Effector memory CD4-positive, alpha-beta T cell (primary cell): Measurements from ENCODE around the gene RMND5A.
A peak's percentile ranks its signal among the peaks of the same experiment; 100 is the strongest.
"Not testable (repeated sequence)": the region's sequence is repeated elsewhere in the genome, so short reads cannot be mapped to it uniquely, and the experiment has no call there.

ENCODE experiments used
- DNase-seq, 3 donors: peaks; one replicate each; pipeline ENCODE4 v3.0.0-alpha.2; 2020
- H3K27ac ChIP-seq: 2 replicates; pipeline ENCODE4 v1.7.0; 2013; ENCODE audit warnings: mild to moderate bottlenecking, low read length, moderate library complexity; ENCODE audit not compliant: insufficient read depth, poor library complexity, severe bottlenecking
- H3K27me3 ChIP-seq: replicated peaks from 2 replicates; pipeline ENCODE4 v1.7.0; 2013; ENCODE audit warnings: mild to moderate bottlenecking, low read length; ENCODE audit not compliant: insufficient read depth, control insufficient read depth, poor library complexity, severe bottlenecking
- H3K36me3 ChIP-seq: 2 replicates; pipeline ENCODE4 v1.7.0; 2013; ENCODE audit warnings: mild to moderate bottlenecking, low read length, moderate library complexity; ENCODE audit not compliant: control insufficient read depth, insufficient read depth
- H3K4me1 ChIP-seq: 2 replicates; pipeline ENCODE4 v1.7.0; 2013; ENCODE audit warnings: low read length, mild to moderate bottlenecking; ENCODE audit not compliant: control insufficient read depth, insufficient read depth, poor library complexity, severe bottlenecking
- H3K4me3 ChIP-seq: 2 replicates; pipeline ENCODE4 v1.7.0; 2013; ENCODE audit warnings: low read length, low read depth, mild to moderate bottlenecking; ENCODE audit not compliant: insufficient read depth, poor library complexity, severe bottlenecking
- H3K9me3 ChIP-seq: 2 replicates; pipeline ENCODE4 v1.7.0; 2013; ENCODE audit warnings: mild to moderate bottlenecking, low read length, moderate library complexity; ENCODE audit not compliant: control insufficient read depth

RMND5A gene

DNA sequence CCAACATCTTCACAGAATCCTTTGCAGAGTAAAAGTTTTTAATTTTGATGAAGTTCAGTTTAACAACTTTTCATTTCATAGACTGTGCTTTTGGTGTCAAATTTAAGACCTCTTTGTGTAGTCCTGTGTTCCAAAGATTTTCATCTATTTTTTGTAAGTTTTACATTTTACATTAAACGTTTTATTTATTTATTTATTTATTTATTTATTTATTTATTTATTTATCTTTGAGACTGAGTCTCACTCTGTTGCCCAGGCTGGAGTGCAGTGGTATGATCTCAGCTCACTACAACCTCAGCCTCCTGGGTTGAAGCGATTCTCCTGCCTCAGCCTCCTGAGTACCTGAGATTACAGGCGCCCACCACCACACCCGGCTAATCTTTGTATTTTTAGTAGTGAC, 12.0 kb upstream of the RMND5A start:
- H3K4me3 ChIP-seq, H3K9me3 ChIP-seq, DNase-seq, H3K27ac ChIP-seq, H3K4me1 ChIP-seq, H3K27me3 ChIP-seq, H3K36me3 ChIP-seq: not testable (repeated sequence)

DNA sequence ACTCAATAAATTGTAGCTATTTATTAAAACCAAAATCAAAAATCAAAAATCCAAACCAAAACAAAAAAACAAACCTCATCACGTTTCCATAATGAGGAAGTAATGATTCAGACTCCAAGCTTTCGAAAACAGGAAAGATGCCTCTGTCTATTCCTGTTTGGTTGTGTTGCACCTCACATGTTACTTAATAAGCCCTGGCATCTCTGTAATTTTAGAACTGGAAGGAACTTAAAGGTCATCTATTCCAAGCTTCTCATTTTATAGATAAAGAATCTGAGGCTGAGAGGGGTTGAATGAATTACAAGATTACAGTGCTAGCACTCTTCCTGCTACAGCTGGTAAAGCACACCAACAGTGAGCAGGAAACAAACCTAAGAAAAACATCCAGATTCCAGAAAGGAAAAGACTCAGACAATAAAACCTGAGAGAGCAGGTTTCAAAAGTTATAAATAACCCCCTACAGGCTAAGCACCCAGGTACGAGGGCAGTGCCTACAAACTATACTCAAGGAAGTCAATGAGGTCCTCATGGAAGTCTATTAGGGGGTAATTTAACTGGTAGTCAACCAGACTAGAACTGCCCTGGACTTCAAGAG, 5.4 kb upstream of the RMND5A start:
- not testable (repeated sequence) for H3K27me3 ChIP-seq, H3K27ac ChIP-seq, H3K9me3 ChIP-seq, DNase-seq, H3K4me1 ChIP-seq, H3K36me3 ChIP-seq, H3K4me3 ChIP-seq

GRCh38 chr2:86719263-86719636, 841 bp upstream of the RMND5A start:
- H3K9me3 ChIP-seq, H3K27me3 ChIP-seq, H3K36me3 ChIP-seq, H3K4me3 ChIP-seq, DNase-seq, H3K4me1 ChIP-seq: not testable (repeated sequence)
- H3K27ac ChIP-seq, result peak overlapping the region; percentile 62

- not testable (repeated sequence) for H3K36me3 ChIP-seq, H3K27me3 ChIP-seq, H3K9me3 ChIP-seq, H3K4me1 ChIP-seq
- Histone ChIP-seq H3K27ac (peak overlapping the region; percentile 25), H3K4me3 (peak overlapping the region; percentile 53)
- DNase-seq, result peak; percentile 20 to 44 (median 43)
These were observed 639 bp downstream of the RMND5A start for GRCh38 chr2:86720540-86721320.

DNA sequence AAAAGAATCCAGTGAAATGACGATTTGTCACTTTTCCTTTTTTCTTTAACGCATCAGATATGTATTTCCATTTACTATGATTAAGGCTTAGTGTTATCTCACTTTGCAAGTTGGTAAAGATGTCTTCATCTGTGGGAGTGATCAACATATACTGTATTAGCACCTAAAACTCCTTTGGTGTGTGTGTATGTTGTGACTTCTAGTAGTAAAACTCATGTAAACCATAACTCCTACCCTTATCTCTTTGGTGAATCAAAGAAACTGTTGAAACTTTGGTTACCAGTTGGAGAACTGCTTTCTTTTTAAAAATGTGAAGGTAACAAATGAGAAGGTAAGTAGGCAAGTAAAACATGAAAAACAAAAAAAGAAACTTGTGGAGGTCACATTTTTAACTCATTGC, 5.6 kb downstream of the RMND5A start:
- H3K36me3 ChIP-seq, H3K4me1 ChIP-seq, H3K27me3 ChIP-seq, DNase-seq, H3K4me3 ChIP-seq, H3K27ac ChIP-seq, H3K9me3 ChIP-seq: not testable (repeated sequence)

DNA sequence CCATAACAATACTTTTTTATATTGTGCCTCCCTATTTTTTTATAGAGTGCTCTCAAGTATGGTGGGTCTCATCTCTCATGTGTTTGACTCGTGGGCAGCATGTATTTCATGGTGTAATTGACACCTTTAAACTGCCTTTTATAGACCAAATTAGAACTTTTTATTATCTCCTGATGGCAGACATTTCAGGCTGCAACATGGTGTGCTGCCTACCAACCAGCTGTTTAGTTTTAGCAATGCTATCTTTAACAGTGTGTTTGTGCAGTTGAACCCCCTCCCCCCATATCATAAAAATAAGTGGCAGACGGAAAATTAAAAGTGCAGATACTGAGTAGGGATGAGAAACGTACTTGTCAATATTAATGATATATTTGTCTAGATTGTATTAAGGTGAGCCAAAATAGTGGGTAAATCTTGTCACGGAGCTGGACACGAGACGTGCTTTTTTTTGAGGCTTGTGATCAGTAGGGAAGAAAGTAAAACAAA, 12.0 kb downstream of the RMND5A start:
- H3K4me1 ChIP-seq, H3K9me3 ChIP-seq, H3K27ac ChIP-seq, H3K4me3 ChIP-seq, DNase-seq, H3K27me3 ChIP-seq, H3K36me3 ChIP-seq: not testable (repeated sequence)

DNA sequence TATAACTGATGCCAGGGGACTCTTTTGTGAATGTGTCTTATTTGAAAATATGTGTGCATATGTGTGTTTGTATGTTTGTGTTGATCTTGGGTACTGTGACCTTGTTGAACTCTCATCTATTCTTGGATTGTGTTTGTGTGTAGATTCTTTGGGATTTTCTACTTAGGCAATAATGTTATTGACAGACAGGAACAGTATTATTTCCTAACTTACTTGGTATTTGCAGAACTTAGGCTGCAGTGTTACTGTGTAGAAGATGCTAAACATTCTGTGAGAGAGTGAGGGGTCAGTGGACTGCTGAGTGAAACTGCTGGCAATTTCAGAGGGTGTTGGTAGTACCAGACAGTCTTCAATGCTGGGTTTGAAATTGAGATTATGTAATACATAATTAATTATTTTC, 12.7 kb downstream of the RMND5A start:
- not testable (repeated sequence) for H3K36me3 ChIP-seq, H3K4me3 ChIP-seq, H3K27ac ChIP-seq, H3K9me3 ChIP-seq, H3K4me1 ChIP-seq, DNase-seq, H3K27me3 ChIP-seq

DNA sequence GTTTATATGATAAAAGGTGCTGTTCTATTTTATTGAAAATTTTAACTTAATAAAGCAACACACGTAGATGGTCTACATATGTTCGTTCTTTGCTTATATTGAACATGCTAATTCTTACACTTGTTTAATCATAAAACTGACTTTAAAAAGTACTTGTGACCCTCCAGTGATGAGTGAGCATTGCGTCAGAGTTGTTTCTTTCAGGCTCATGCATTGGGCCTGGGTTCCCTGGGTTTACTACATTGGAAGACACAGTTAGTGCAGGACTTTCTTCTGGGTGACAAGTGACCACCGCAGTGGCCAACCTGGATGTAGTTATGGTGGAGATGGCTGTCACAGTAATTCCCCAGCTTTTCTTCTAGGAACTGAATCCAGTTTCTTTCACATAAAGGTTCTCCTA, 13.4 kb downstream of the RMND5A start:
- not testable (repeated sequence) for H3K4me1 ChIP-seq, H3K9me3 ChIP-seq, H3K4me3 ChIP-seq, H3K27ac ChIP-seq, H3K36me3 ChIP-seq, DNase-seq, H3K27me3 ChIP-seq

GRCh38 chr2:86734896-86735295, 14.8 kb downstream of the RMND5A start:
- not testable (repeated sequence) for H3K9me3 ChIP-seq, H3K36me3 ChIP-seq, H3K27me3 ChIP-seq, H3K4me3 ChIP-seq, DNase-seq, H3K4me1 ChIP-seq, H3K27ac ChIP-seq

GRCh38 chr2:86739485-86739884, 19.4 kb downstream of the RMND5A start:
- not testable (repeated sequence) for H3K36me3 ChIP-seq, H3K4me3 ChIP-seq

More at GRCh38 chr2:86739485-86739884, 19.4 kb downstream of the RMND5A start:
- not testable (repeated sequence) for H3K4me1 ChIP-seq, H3K27ac ChIP-seq, H3K27me3 ChIP-seq, DNase-seq, H3K9me3 ChIP-seq
